Left colon (tissue), 2 donors: ENCODE data around the gene STAB2. TPM values are rescaled to one million over a fixed set of nuclear protein-coding genes. Genes with fewer than 3 reads are reported as not detected.

Experiments
- ATAC-seq: fragments of 200-7000 bp; cut with Tn5 transposase; one replicate; pipeline ENCODE4 v1.9.1; 2020; ENCODE audit warnings: mild to moderate bottlenecking, moderate library complexity
- DNase-seq, 2 donors: peaks; one replicate each; pipeline ENCODE4 v3.0.0-alpha.2; 2020
- intact Hi-C, 2 donors: fragments of 100-400 bp; cut with DNase I in 1 of 2; cut with micrococcal nuclease in 1 of 2; formaldehyde crosslinking; loops; one replicate each; pipeline versions ENCODE4 v1.11.2 to v1.14.0; 2022; cut with DNase I, micrococcal nuclease
- total RNA-seq, 2 donors: library from RNA; stranded (reverse); fragmentation: NEBNext Ultra II Directional; extraction: Animal tissue kit (Norgen Biotek cat#: 25700); gene quantifications; one replicate each; pipeline ENCODE4 v1.2.1, GENCODE V29; 2021
- donor health status: DM: no; HTN: no; CAD: no.
- donor health status: DM: yes; HTN: yes; CAD: no.

The STAB2 gene
- total RNA-seq, 2 donors from 2014 or later = 0.92 to 2.0 TPM

- intact Hi-C loops = no loop called here
- DNase-seq = no peak
- ATAC-seq = no peak
Measured at GRCh38 chr12:103765322-103765721, 178.2 kb downstream of the STAB2 start.

DNA sequence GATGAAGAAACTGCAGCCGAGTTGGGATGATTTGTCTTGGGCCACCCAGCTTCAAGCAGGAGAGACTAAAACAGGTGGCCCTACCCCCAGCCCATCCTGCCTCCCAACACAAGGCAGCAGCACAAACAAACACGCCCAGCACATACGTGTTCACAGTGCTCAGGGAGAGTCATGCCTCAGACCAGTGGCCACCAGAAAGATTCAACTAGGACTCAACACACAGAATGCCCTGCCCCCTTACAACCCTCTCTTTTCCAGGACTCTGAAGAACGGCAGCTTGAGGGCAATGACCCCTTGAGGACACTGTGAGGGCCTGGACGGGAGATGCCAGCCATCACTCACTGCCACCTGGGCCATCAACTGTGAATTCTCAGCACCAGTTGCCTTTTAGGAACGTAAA, 179.0 kb downstream of the STAB2 start:
- ATAC-seq = no peak

DNA sequence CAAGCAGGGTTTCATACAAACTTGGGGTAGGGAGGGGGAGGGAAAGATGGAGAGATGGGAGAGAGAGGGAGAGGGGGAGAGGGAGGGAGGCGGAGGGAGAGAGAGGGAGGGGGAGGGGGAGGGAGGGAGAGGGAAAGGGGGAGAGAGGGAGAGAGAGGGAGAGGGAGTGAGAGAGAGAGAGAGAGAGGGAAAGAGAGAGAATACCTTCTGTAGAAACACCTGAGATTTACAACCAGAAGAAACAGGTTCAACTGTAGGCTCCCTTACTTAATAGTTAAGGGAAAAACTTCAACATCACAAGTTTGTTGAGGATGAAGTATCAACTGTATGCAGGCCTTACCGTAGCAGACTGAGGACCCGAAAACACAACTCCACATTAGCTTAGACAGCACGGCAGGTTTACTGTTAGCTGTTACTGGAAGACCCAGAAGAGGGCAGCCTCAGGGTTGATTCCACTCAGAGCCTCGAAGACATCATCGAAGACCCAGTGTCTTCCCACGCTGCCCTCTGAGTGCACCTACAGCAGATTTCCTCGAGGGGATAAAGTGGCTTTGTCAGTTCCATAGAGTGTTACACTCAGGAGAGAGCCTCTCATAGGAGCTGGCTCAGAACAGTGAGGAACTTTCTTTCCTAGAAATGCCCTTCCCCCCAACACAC, 181.5 kb downstream of the STAB2 start:
- DNase-seq = no peak
- ATAC-seq = no peak
- intact Hi-C loops = no loop called here

More for the DNA sequence above, 179.0 kb downstream of the STAB2 start:
- no peak for DNase-seq
- intact Hi-C loops = no loop called here

DNA sequence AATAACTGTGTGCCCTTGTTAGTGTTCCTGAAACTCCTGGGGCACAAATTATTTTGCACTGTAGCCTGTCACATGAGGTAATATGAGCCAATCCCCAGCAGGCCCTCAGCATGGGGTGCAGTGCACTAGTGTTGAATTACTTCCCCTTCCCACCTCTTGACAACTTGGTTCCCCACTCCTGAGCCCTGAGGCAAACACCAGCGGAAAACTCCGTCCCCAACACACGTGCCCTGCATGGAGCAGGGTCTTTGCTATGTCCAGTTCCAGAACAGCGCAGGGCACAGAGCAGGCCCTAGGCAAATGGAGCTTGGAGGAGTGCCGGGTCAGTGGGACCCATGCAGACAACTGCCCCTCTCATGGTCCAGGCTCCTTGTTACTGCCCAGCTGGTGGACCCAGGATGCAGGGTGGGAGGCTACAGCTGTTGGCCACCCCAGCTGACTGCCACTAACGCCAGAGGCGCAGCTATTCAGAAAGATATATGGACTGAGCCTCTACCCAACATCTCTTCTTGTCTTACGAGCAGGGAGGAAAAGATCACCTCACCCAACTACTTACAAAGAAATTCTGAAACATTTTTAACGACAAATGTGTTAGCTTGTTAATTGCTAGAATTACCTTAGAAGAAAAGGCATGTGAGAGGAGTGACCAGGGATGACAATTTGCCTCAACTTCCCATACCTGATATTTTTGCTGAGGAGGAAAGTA, 182.3 kb downstream of the STAB2 start:
- intact Hi-C loops = no loop called here
- ATAC-seq (no peak), DNase-seq (no peak)

GRCh38 chr12:103771466-103771865, 184.4 kb downstream of the STAB2 start:
- ATAC-seq (peak; percentile 44), DNase-seq (peak in 1 of 2 donors; percentile 18)
- intact Hi-C loops = loop anchor here in 1 of 2 donors (10.0 kb wide), 1 partner anchor 103 kb away; no protein-coding TSS in a partner anchor

- DNase-seq = no peak
- intact Hi-C loops = loop anchor here in 1 of 2 donors (10.0 kb wide), 1 partner anchor 102 kb away; no protein-coding TSS in a partner anchor
- ATAC-seq = no peak
Measured at GRCh38 chr12:103772367-103773108, 185.5 kb downstream of the STAB2 start.

DNA sequence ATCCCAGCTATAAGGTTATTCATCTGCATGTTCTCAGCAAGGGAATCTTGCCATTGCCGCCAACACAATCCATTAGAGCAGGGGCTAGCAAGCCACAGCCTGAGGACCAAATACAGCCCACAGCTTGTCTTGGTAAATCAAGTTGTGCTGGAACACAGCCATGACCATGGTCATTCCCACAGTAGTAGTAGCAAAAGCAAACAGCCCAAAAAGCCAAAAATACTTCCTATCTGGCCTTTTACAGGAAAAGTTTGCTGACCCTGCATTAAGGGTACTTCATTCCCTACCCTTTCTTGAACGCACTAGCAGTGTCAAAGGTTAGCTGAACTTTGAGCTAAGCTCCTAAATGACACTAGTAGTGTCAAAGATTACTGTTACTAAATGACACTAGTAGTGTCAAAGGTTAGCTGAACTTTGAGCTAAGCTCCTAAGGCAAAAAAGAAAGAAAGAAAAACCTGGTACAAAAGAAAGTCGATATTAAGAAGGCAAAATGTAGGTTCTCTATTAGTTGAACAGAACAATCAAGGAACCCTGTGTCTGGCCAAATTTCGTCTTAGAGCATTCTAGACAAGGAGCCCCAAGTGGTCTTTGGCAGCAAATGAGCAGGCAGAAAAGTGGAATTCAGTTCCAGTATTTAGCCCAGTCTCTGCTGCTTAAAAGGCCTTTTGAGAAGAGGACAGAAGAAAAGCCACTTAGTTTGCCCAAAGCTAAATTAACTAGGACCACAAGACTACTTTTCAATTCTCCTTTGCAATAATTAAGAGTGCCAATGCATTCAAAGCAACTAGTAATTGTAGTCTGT, 186.2 kb downstream of the STAB2 start:
- intact Hi-C loops = loop anchor here in 1 of 2 donors (10.0 kb wide), 1 partner anchor 101 kb away; no protein-coding TSS in a partner anchor
- ATAC-seq = no peak

GRCh38 chr12:103774977-103775560, 188.0 kb downstream of the STAB2 start:
- ATAC-seq (no peak), DNase-seq (no peak)
- intact Hi-C loops = loop anchor here in 1 of 2 donors (10.0 kb wide), 1 partner anchor 100 kb away; no protein-coding TSS in a partner anchor

More for the DNA sequence above, 186.2 kb downstream of the STAB2 start:
- no peak for DNase-seq

DNA sequence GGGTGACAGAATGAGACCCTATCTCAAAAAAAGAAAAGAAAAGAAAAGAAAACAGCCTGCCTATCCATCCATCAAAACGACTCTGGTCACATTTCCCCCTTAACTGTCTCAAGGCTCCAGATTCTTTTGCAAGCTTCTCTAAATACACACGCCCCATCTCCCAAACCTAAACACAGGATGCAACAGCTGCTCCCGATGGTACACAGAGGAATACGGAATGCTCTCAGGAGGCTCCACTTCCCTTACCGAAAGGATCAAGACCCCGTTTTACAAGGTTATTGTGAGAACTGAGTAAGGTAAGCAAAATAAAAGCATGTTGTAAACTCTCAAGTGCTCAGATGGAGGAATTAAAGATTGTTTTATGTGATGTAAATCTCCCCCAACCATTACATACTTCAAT, 191.7 kb downstream of the STAB2 start:
- no peak for DNase-seq
- intact Hi-C loops = loop anchor here in 1 of 2 donors (10.0 kb wide), 1 partner anchor 96 kb away; no protein-coding TSS in a partner anchor

GRCh38 chr12:103779410-103780092, 192.5 kb downstream of the STAB2 start:
- intact Hi-C loops = loop anchor here in 1 of 2 donors (10.0 kb wide), 1 partner anchor 95 kb away; no protein-coding TSS in a partner anchor
- ATAC-seq (no peak), DNase-seq (no peak)

More for the DNA sequence above, 191.7 kb downstream of the STAB2 start:
- ATAC-seq = no peak

DNA sequence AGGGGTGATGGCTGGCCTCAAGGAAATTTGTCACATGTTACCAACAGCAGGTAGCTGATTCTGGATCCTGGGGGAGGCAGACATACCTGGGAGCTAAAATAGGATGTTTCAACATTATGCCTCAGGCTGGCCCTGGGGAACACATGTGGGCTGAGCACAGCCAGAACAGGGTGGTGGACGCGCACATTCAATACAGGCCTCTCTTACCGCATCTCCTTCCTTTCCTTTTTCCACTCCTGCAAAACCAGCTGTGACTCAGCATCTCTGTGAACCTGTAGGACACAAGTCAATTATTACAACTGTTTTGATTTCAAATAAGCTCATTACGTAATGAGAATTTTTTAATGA, 193.0 kb downstream of the STAB2 start:
- no peak for ATAC-seq
- DNase-seq = no peak
- intact Hi-C loops = no loop called here

DNA sequence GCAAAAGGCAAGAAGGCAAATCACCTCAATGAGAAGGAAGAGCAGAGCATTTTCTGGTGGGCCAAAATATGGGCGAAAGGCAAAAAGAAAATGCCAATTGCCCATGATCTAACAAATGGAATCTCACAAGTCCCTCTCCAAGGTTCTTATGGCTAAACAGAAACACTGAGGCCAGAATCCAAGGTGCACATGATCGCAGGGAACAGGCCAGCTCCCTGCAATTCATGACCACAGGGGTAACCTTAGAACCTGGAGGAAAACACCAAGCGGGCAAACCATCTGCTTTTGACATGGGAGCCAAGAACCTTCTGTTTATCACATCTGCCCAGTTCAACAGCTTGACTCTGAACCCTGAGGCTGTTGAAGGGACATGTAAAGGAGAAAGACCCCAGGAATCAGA, 193.9 kb downstream of the STAB2 start:
- DNase-seq = no peak
- intact Hi-C loops = no loop called here
- ATAC-seq = no peak

- intact Hi-C loops = no loop called here
- ATAC-seq (no peak), DNase-seq (no peak)
Measured at GRCh38 chr12:103782399-103782798, 195.3 kb downstream of the STAB2 start.

DNA sequence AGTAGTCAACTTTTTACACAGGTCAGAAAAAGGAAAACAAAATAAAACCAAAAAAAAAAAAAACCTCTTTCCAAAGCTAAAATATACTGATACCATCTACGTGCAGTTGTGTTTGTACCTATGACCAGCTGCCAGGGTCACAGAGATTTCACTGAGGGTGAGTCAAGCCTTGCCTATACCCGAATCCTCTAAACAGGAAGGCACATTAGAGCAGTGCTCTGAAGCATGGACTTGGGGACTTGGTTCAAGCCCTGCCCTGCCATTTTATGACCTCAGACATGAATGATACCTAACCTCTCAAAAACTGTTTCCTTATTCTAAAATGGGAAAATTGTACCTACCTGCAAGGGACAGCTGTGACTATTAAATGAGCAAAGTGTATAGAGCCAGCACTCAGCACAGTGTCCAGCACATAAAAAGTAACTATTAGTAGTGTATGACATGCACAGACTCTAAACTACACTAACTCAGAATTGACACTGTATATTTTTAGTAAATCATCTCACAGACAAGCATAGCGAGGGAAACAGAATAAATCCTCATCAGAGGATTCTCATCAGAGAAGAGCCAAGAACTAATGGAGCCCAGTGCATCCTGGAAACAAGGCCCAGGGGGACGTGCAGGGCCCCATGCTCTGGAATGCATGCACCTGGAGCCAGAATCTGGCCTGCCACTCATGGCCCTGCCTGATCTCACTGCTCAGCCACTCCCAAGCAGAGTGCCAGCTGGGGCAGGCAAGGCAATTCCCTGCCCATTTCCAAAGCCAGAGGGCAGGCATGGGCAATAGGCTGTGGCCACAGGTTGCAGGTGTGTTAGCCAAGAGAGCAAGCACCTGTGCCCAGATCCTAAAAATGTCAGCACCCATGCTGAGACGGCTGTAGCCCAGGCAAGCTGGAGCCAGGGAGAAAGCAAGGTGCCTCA, 196.9 kb downstream of the STAB2 start:
- DNase-seq (peak; percentile 57 to 61), ATAC-seq (peak; percentile 95)
- intact Hi-C loops = no loop called here

DNA sequence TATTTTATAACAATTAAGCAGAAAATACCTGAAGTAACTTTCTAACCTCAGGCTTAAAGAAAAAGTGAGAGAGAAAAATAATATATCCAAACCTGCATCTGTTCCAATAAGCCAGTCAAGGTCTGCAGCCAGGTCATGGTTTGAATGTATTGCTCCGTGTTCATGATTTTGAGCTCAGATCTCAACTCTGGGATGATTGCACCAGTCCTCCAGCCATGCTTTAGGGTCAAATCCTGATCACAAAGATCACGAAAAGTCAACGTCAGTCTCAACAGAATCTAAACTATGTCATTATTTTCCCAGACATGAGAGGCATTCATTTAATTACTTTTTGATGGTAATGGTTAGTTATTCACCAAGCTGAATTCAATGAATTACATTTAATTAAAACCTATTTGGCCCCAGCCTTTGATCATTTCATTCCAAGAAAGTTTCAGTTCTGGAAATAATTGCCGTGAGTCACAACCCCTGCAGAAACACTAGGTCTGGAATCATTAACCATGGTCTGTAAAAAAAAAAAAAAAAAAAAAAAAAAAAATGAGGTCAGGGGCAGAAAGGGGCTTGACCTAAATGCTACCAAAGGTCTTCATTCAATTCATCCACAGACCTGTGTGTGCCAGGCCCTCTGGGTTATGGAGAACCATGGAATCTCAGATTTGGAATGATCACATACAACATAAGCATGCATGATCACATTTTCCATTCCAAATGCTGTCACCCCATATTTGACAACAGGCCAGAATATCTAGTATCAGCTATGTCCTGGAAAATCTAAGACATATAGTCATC, 198.4 kb downstream of the STAB2 start:
- DNase-seq (no peak), ATAC-seq (no peak)
- intact Hi-C loops = no loop called here

- intact Hi-C loops = no loop called here
- no peak for DNase-seq
- ATAC-seq = no peak
Measured at GRCh38 chr12:103786201-103786600, 199.1 kb downstream of the STAB2 start.
